GM12872 (cell line): Measurements from ENCODE around the gene LEPR.

ENCODE experiments used
- CTCF ChIP-seq: IDR thresholded peaks from 3 replicates; pipeline ENCODE4 v1.5.1; 2011; ENCODE audit warnings: low read depth, mild to moderate bottlenecking, low read length, moderate library complexity; ENCODE audit not compliant: insufficient read depth

Gene LEPR

GRCh38 chr1:65431111-65431705 lies 10.7 kb downstream of the LEPR start:
- peak; percentile 53; the same call in 2 of the 3 replicates for TF ChIP-seq CTCF

- TF ChIP-seq CTCF = no peak
Observed at GRCh38 chr1:65432918-65433317, 12.4 kb downstream of the LEPR start.

GRCh38 chr1:65434255-65434654 lies 13.8 kb downstream of the LEPR start:
- TF ChIP-seq CTCF = peak; percentile 1; the same call in 1 of the 3 replicates

GRCh38 chr1:65434760-65435159 lies 14.3 kb downstream of the LEPR start:
- TF ChIP-seq CTCF = no peak

- no peak for TF ChIP-seq CTCF
Observed at GRCh38 chr1:65435987-65436386, 15.5 kb downstream of the LEPR start.

- TF ChIP-seq CTCF = no peak
Observed at GRCh38 chr1:65437616-65438015, 17.1 kb downstream of the LEPR start.

- no peak for TF ChIP-seq CTCF
Observed at GRCh38 chr1:65440322-65440900, 19.9 kb downstream of the LEPR start.

- TF ChIP-seq CTCF = no peak
Observed at GRCh38 chr1:65440915-65441314, 20.4 kb downstream of the LEPR start.
